HG03280 (cell line): Measurements from ENCODE around the gene STXBP4.

Experiments used
- ATAC-seq: cut with Tn5 transposase; IDR thresholded peaks from one replicate; pipeline ENCODE4 v1.9.1; 2021; ENCODE audit warnings: mild to moderate bottlenecking, moderate library complexity; ENCODE audit not compliant: unreplicated experiment

Gene STXBP4, protein sequence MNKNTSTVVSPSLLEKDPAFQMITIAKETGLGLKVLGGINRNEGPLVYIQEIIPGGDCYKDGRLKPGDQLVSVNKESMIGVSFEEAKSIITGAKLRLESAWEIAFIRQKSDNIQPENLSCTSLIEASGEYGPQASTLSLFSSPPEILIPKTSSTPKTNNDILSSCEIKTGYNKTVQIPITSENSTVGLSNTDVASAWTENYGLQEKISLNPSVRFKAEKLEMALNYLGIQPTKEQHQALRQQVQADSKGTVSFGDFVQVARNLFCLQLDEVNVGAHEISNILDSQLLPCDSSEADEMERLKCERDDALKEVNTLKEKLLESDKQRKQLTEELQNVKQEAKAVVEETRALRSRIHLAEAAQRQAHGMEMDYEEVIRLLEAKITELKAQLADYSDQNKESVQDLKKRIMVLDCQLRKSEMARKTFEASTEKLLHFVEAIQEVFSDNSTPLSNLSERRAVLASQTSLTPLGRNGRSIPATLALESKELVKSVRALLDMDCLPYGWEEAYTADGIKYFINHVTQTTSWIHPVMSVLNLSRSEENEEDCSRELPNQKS

DNA sequence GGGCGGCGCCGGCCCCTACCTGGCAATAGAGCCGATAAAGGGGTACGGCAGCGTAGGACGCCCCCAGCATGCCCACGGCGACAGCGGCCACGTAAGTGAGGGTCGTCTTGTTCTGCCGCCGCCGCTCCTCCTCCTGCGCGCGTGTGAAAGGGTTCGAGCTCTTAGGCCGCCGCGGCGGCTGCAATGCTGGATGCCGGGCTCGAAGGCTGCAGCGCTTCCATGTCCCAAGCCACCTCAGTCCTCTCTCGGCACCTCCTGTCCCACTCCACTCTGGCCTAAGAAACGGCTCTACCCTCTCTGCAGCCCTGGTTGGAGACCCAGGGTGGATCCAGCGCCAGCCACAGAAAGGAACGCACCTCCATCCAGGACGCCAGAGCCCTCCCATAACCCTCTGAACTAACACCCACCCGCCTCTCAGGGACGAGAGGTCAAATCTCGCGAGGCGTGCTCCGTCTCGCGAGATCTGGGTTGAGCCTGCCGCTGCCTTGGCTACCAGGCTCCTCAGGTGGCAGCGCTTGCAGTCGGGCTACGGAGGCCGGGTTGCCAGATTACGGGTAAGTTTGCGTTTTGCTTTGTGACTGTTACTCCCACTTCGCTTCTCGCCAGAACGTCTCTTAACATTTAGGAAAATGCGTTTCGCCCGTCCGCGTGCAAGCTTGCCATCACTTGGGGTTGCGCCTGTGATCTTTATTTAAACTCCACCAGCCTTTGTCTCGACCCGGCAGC is at the start of gene STXBP4, which contains the start of gene COX11:
STXBP4 (plus strand) TSS at position 504 of the 726 bp plus-strand sequence. CDS start 17,455 bp downstream, outside the sequence.
COX11 (minus strand) TSS at position 393 of the 726 bp plus-strand sequence; CDS start at position 385, 8 bp downstream.
- ATAC-seq = peak; percentile 93

DNA sequence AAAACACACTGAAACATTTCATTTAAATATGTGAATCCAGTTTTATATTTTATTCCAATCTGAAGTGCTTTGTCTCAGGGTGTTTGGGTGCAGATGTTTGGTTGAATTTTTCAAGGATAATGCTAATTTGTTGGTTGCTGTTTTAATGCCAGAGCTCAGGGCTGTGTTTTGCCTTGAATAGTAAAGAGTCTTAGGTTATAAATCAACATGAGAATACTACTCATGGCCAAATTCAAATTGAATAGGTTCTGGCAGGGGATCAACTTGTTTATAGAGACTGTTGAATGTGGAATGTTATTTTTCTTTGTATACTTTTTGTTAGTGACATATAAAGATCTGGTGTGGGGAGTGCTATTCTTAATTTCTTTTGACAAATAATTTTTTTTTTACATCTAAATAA is 49.1 kb upstream of the STXBP4 start:
- no peak for ATAC-seq

DNA sequence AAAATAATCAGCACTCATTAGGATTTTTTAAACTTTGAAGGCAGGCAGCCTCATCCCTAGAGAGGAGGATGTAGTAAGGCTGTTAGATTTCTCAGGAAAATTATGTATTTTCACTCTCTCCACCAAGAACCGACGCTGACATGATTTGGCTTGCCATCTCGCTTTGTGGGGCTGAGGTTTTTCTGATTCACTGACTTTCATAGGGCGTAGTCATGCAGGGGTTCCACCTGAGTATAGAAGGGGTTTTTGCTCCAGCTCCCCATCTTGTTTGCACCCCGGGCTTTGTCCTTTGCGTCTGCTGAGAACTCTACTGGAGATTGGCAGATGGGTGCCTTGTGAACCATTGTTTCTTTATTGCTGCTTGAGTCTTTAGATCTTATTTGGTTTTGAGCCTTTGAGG is 47.7 kb upstream of the STXBP4 start:
- no peak for ATAC-seq

DNA sequence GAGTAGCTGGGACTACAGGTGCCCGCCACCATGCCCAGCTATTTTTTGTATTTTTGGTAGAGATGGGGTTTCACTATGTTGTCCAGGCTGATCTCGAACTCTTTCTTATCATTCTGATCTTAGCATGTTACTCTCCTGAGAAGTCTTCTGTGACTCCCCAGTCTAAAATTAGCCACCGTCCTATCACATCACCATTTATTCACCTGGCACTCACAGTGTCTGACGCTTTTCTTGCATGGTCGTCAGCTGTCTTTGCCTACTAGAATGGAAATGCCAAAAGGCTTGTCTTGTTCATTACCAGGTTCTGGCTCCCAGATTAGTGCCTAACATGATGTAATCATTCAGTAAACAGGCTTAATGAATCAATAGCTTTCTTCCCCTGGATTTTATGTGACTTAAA is 44.2 kb upstream of the STXBP4 start:
- no peak for ATAC-seq

DNA sequence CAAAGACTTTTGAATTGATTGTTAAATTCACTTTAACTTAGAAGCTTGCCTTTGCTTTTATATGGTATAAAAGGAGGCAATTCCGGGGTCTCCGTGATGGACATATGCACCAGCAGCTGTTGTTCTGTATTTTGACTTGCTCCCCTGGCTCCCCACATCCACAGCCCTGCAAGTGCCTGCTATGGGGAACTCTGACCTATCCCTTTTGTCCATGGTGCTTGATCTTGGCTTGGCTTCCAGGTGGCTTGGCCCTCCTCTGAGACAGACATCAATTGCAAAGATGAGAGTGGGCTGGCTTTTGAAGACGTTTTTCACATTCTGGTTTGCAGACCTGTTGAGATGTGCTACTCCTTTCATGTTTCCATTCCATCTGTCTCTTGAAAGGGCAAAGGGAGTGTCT is 41.0 kb upstream of the STXBP4 start:
- no peak for ATAC-seq

DNA sequence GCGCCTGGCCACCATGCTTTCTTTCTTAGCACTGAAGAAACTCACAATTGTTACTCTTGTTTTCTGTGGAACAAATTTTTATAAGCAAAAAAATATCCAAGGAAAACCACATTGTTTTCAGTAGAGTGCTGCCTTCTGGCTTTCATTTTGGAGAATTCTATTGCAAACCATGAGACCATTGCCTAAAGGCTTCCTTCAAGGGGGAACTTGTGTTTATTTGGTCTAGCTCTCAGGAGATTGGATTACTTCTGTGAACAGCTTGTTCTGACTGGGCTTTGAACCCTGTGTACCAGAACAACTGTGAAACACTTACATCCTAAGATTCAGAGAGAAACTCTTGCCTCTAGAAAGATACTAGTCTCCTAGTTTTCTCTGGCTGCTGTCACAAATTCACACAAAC is 35.9 kb upstream of the STXBP4 start:
- no peak for ATAC-seq

DNA sequence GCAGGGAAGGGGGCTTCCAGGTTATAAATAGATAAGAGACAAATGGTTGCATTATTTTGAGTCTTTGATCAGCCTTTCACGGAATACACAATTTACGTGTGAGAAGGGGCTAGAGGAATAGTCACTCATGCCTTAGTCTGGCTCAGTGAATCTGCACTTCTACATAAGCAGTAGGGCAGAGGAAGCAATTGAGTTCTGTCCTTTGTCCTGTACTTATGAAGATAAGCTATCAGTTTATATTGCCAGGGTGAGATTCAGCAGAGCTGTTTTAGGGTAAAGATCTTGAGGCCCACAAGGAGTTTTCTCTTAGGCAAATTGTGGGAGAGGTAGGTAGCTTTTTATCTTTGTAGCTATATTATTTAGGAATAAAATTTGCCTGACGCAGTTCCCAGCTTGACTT is 34.6 kb upstream of the STXBP4 start:
- no peak for ATAC-seq

DNA sequence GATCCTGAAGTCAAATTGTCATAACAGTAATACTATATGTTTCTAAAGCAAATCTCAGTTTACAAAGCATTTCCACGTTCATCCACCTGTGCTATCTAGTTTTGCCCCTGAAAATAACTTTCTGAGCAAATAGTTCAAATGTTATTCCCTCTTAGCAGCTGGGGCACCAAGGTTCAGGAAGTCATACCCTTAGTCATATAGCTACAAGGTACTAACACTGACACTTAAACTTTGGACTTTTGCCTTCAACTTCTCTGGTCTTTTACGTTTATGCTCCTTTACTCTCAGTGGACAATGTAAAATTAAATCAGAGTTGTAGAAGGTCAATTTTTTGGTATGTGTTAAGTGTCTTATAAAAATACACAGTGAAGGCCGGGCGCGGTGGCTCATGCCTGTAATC is 33.1 kb upstream of the STXBP4 start:
- no peak for ATAC-seq

DNA sequence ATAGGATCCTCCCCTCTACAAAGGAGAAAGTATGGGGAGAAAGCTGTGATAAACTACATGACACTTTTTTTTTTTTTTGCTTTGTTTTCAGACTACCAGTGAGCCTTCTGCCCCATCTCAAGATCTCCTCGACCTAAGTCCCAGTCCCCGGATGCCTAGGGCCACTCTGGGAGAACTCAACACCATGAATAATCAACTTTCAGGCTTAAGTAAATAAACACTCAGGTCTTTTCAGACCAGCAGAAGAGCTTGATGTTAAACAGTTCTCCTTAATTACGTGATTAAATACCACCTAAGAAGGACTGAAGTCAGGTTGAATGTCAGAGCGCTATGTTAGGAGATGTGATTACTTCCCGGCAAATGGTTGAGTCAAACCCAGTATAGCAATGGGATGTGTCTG is 31.5 kb upstream of the STXBP4 start:
- ATAC-seq = no peak

DNA sequence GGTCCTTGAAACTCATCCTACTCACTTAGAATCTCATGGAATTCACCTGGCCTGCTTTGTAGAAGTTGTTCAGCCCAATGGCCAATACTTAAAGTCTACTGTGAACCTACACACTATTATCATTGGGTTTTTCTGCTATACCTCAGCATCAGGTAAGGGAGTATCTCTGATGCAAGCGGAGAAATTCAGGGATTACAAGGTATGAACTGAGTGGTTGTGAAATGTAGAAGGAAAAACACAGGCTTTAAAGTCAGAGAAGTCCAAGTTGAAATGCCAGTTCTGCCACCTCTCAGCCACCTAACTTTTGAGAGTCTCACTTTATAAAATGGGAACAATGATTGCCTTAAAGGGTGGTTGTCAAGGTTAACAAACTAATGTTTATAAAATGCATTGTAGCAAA is 31.1 kb upstream of the STXBP4 start:
- ATAC-seq = no peak

DNA sequence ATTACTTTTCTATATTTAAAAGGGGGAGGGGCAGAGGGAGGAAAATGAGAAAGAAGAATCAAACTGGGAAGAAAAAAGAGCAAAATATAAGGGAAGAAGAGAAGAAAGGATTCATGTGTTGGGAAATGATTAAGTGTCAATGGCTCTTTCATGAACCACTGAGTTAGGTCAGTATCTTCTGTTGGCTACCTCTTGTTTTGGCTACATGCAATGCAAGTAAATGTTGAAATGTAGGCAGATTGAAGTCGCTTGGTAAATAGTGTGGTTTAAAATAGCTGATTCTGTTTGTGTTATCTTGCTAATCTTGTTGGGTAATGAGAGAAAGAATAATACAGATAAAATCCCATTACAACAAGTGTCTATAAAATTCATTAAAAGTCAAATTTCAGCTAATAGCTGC is 27.3 kb upstream of the STXBP4 start:
- no peak for ATAC-seq

DNA sequence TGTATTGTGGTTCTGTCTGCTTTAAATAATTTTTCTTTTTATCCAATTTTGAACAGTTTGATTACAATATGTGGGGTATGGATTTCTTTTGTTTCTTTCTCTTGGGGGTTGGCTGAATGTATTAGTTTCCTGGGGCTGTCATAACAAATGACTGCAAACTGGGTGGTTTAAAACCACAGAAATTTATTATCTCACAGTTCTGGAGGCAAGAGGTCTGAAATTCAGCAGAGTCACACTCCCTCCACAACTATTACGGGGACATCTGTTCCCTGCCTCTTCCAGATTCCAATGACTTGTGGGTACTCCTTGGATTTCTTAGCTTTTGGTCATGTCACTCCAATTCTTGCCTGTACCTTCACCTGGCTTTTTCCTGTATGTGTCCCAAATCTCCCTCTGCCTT is 23.8 kb upstream of the STXBP4 start:
- no peak for ATAC-seq

DNA sequence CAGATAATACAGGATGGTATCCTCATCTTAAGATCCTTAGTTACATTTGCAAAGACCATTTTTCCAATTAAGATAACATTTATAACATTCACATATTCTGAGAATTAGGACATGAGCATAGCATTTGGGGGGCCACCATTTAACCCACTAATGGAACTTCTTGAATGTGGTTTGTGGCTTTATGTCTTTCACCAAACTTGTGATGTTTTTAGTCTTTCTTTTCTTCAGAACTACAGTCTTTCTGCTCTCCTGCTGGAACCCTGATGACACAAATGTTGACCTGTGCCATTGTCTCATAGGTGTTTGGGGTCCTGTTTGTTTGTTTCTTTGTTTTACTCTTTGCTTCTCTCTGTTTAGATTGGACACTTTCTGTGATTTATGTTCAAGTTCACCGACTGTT is 23.3 kb upstream of the STXBP4 start:
- ATAC-seq = no peak

DNA sequence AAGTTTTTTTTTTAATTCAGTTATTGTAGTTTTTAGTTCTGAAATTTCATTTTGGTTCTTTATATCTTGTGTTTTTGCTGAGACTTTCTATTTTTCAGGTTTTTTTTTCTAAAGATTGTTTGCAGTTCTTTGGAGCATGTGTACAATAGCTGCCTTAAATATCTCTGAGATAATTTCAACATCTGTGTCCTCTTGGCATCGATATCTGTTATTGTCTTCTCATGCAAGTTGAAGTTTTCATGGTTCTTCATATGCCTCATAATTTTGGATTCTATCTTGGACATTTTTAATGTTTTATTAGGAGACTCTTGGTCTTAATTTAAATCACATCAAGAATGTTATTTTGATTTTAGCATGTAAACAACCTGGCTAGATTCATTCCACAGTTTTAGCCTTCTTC is 22.9 kb upstream of the STXBP4 start:
- no peak for ATAC-seq

DNA sequence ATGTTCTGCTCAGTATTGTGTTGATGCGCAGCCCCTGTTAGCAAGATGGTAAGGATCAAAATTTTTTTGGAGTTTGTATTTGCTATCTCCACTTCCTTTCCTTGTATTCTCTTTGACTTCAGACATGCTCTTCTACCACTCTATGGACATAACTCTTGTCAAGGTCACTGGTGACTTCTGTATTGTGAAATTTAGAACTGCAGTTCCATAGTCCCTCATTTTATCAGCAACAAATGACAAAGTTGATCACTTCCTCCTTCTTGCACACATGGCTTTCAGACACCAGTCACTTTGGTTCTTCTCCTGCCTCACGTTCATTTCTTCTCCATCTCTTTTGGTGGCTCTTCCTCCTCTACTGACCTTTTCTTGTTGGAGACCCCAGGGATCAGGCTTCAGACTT is 21.2 kb upstream of the STXBP4 start:
- no peak for ATAC-seq

DNA sequence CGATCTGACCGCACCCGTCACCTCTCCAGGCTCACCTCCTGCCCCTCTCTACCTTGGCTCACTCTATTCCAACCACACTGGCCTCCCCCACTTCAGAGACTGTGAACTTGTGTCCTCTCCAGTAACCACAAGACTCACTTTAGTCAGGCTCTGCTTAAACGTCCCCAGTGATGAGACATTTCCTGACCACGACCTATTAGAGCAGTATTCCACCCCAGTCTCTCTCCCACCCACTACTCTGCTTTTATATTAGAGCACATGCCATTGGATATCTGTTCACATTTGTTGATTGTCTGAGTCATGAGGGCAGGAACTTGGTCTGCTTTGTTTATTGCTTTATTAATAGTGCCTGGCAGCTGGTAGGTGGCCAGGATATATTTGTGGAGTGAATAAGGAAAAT is 20.2 kb upstream of the STXBP4 start:
- ATAC-seq = no peak

DNA sequence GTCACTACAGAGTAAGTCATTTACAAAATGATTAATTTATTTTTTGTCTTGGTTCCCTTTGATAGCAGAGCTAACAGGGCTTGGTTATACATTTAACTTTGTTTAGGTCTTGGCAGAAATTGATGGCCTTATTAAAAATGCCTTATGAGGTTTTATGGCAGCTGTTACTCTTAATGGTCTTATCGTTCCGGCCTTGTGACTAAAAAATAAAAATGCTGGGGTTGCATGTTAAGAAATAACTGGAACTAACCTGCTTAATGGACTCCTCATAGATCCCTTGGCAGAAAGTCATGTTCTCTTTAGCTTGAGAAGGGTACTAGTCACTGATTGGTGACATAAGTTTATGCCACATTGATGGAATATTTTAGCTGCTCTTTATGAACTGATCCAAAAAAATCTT is 18.4 kb upstream of the STXBP4 start:
- ATAC-seq = no peak

DNA sequence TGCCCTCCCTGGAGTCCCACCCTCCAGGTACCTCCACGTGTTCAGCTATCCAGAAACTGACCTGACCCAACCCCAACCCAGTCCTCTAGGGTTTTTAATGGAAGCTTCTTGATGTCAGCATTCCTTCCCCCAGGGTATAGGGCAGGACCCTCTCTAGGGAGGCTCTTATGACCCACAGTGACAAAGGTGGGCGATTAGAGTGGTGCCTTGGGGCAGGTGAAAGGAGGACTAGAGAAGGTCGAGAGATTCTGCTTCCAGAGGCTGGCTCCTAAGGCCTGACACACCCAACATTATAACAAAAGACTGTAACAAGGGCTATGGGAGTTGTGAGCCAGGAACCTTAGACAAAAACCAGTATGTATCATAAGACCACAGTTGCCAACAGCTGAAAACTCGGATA is 17.3 kb upstream of the STXBP4 start:
- ATAC-seq = no peak

DNA sequence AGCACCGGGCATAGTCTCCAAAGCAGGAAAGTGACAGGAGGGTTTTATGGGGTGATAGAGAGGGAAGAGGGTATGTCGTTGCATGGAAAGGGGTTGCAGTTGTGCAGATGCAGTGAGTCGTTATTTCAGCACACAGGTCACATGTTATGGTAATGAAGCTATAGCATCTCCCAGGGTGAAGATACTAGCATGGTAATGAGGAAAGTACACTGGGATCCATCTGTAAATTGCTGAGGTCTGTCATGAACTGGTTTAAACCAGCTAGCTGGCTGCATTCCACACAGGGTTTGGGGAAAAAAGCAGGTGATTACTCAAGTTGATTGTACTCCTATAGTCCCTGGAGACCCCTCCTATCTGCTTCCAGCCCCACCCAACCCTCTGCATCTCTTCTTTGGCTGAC is 11.8 kb upstream of the STXBP4 start:
- ATAC-seq = no peak

DNA sequence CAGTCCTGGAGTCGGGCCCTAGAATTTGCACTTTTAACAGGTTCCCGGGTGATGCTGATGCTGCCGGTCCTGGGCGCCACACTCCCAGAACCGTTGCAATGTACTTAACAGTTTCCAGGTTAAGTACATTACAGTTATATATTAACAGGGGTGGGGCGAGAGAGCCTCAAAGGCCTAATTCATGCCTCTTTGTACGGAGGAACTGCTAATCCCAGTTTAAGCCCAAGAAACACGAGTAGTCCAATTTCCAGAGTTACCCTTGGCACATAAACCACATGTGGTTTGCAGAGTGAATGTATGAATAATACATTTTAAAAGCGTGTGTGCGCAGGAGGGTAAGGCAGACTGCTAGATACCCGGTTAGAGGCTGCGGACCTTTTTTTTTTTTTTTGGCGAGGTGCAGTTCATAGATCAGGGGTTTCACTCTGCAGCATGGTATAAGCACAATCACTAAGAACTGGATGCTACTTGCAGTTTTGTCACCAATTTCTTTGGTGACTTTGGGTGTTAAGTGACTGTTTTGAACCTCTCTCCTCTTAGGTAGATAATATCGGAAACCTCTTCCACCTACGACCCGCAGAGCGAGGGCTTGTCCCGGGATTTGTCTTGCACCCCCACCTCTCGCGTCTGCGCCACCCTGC is 824 bp upstream of the STXBP4 start:
- peak; percentile 20 for ATAC-seq

DNA sequence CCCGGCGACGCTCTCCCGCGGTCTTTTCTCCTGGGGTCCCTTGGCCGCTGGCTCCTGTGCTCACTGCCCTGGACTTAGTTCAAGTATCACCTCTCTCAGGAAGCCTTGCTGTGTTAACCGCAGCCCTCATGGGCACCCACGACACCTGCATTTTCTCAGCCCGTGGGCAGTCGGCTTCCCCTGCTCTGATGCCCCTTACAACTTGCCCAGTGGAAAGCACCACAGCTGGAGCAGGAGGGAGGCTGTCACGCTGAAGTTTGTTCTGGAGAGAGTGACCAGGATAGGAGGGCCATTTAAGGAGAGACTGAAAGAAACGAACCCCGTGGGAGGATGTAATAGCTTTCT is 395 bp downstream of the STXBP4 start:
- ATAC-seq = peak; percentile 28
